ENCODE results near the gene MED13L. TPM values are rescaled to one million over a fixed set of nuclear protein-coding genes. Genes with fewer than 3 reads are reported as not detected.

MED13L gene
- total and polyA plus RNA-seq, 2 of the 8 experiments (the other 6 are each of a cell fraction or from before 2014, with no cell fraction given) = 15.9 to 51.7 TPM

GRCh38 chr12:115999582-115999981, 277.9 kb downstream of the MED13L start (continued):
- TF ChIP-seq ATF2 (IDR thresholded peaks at IDR 0.05; ENCODE audit: low read length) = no peak
